GM19099 (cell line): ENCODE data around the gene CYS1.

Source experiments
- POLR2A ChIP-seq: IDR thresholded peaks from 3 replicates; pipeline ENCODE4 v1.6.1; 2011; ENCODE audit warnings: low read depth; ENCODE audit not compliant: insufficient read length; ENCODE audit errors: extremely low read depth

CYS1 gene

DNA sequence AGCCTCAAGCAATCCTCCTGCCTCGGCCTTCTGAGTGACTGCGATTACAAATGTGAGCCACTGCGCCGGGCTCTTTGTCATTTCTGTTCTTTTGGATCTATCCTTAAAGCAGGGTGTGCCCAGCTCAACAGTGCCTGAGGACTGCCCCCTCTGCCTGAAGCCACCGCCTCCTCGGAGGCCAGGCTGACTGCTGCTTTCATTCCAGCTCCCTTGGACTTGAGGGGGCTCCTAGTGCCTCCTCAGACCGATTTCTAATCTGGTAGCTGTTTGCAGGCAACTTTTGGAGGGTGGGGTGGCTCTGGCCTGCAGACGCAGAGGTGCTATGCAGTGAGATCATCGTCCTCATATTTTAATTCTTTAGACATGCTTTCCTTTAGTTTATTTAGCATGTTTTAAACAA lies 72.8 kb downstream of the CYS1 start:
- TF ChIP-seq POLR2A, result no peak
